Activated T-cell treated with anti-CD3 and anti-CD28 coated beads, Interleukin-2, amount 50 U/mL, for 1 hour (primary cell): ENCODE data around the gene CCNB1IP1.
A peak's percentile ranks its signal among the peaks of the same experiment; 100 is the strongest.
"Not testable (repeated sequence)": the region's sequence is repeated elsewhere in the genome, so short reads cannot be mapped to it uniquely, and the experiment has no call there.

Experiments
- DNase-seq: peaks from one replicate; pipeline ENCODE4 v3.0.0-alpha.2; 2020

Gene CCNB1IP1

GRCh38 chr14:20332788-20333493 is at the start of gene CCNB1IP1:
TSS of gene CCNB1IP1 (minus strand) at chr14:20333279. CDS start at chr14:20316523, 16,756 bp downstream.
- DNase-seq, result peak; percentile 38

GRCh38 chr14:20382526-20382925 is 49.4 kb upstream of the CCNB1IP1 start:
- no peak for DNase-seq

GRCh38 chr14:20381341-20381740 is 48.3 kb upstream of the CCNB1IP1 start:
- no peak for DNase-seq

- DNase-seq, result no peak
These were observed 47.6 kb upstream of the CCNB1IP1 start for GRCh38 chr14:20380681-20381080.

GRCh38 chr14:20379743-20380142 is 46.7 kb upstream of the CCNB1IP1 start:
- no peak for DNase-seq

- DNase-seq, result no peak
These were observed 44.1 kb upstream of the CCNB1IP1 start for GRCh38 chr14:20377171-20377570.

GRCh38 chr14:20376071-20376588 is 43.1 kb upstream of the CCNB1IP1 start:
- DNase-seq, result no peak

GRCh38 chr14:20375471-20375870 is 42.4 kb upstream of the CCNB1IP1 start:
- no peak for DNase-seq

GRCh38 chr14:20372796-20373195 is 39.7 kb upstream of the CCNB1IP1 start:
- no peak for DNase-seq

- DNase-seq, result no peak
These were observed 32.8 kb upstream of the CCNB1IP1 start for GRCh38 chr14:20365928-20366327.

GRCh38 chr14:20358474-20358873 is 25.4 kb upstream of the CCNB1IP1 start:
- not testable (repeated sequence) for DNase-seq

GRCh38 chr14:20356422-20356821 is 23.3 kb upstream of the CCNB1IP1 start:
- no peak for DNase-seq

- no peak for DNase-seq
These were observed 17.8 kb upstream of the CCNB1IP1 start for GRCh38 chr14:20350860-20351259.

- no peak for DNase-seq
These were observed 17.2 kb upstream of the CCNB1IP1 start for GRCh38 chr14:20350282-20350681.

GRCh38 chr14:20347747-20348146 is 14.7 kb upstream of the CCNB1IP1 start:
- no peak for DNase-seq

- no peak for DNase-seq
These were observed 13.6 kb upstream of the CCNB1IP1 start for GRCh38 chr14:20346713-20347112.

GRCh38 chr14:20345366-20345765 is 12.3 kb upstream of the CCNB1IP1 start:
- DNase-seq, result no peak

- DNase-seq, result no peak
These were observed 10.8 kb upstream of the CCNB1IP1 start for GRCh38 chr14:20343862-20344220.

- DNase-seq, result peak; percentile 88
These were observed 10.2 kb upstream of the CCNB1IP1 start, which contains the start of gene PARP2 for GRCh38 chr14:20343092-20343861. TSS of gene PARP2 (plus strand) at chr14:20343635. CDS start at chr14:20343642, 7 bp downstream.

GRCh38 chr14:20341646-20342045 is 8.6 kb upstream of the CCNB1IP1 start:
- DNase-seq, result no peak

- DNase-seq, result not testable (repeated sequence)
These were observed 8.0 kb upstream of the CCNB1IP1 start for GRCh38 chr14:20341032-20341431.

GRCh38 chr14:20334017-20334416 is 938 bp upstream of the CCNB1IP1 start:
- DNase-seq, result no peak

GRCh38 chr14:20333494-20333841 is 389 bp upstream of the CCNB1IP1 start:
- DNase-seq, result no peak

GRCh38 chr14:20332431-20332787 is 670 bp downstream of the CCNB1IP1 start:
- no peak for DNase-seq
